SK-N-SH treated with all-trans-retinoic acid at 6 μM for 48 hours (cell line): ENCODE data around the gene TPM1.
A peak's percentile ranks its signal among the peaks of the same experiment; 100 is the strongest.
"Not testable (repeated sequence)": the region's sequence is repeated elsewhere in the genome, so short reads cannot be mapped to it uniquely, and the experiment has no call there.

Source experiments
- ATAC-seq: fragments of 200-7000 bp; cut with Tn5 transposase; 3 replicates; pipeline ENCODE4 v1.9.1; 2020; ENCODE audit warnings: mild to moderate bottlenecking, moderate library complexity
- ARNTL ChIP-seq: fragments of 450-650 bp; formaldehyde crosslinking; IDR thresholded peaks from 2 replicates; pipeline ENCODE4 v1.5.0; 2020; ENCODE audit warnings: low read depth, mild to moderate bottlenecking, moderate library complexity, borderline replicate concordance
- CSDC2 ChIP-seq: fragments of 250-450 bp; sonication (Bioruptor Pico); IDR thresholded peaks from 2 replicates; pipeline ENCODE4 v1.5.0; 2020; ENCODE audit warnings: mild to moderate bottlenecking, moderate library complexity
- ESRRG ChIP-seq: fragments of 250-450 bp; sonication (Bioruptor Pico); IDR thresholded peaks from 2 replicates; pipeline ENCODE4 v1.6.1; 2021; ENCODE audit warnings: mild to moderate bottlenecking
- GLIS3 ChIP-seq: fragments of 250-450 bp; sonication (Bioruptor Pico); IDR thresholded peaks from 2 replicates; pipeline ENCODE4 v1.5.0; 2020; ENCODE audit warnings: mild to moderate bottlenecking, moderate library complexity
- ISL1 ChIP-seq: fragments of 250-450 bp; sonication (Bioruptor Pico); IDR thresholded peaks from 2 replicates; pipeline ENCODE4 v2.1.2; 2022; ENCODE audit warnings: mild to moderate bottlenecking, moderate library complexity
- POU6F1 ChIP-seq: fragments of 250-450 bp; sonication (Bioruptor Pico); IDR thresholded peaks from 2 replicates; pipeline ENCODE4 v1.8.0; 2021; ENCODE audit warnings: low read depth, mild to moderate bottlenecking, moderate library complexity, borderline replicate concordance
- PPARA ChIP-seq: fragments of 250-450 bp; sonication (Bioruptor Pico); IDR thresholded peaks from 2 replicates; pipeline ENCODE4 v1.5.0; 2020; ENCODE audit warnings: mild to moderate bottlenecking, borderline replicate concordance
- RARB ChIP-seq: fragments of 250-450 bp; sonication (Bioruptor Pico); IDR thresholded peaks from 2 replicates; pipeline ENCODE4 v1.8.0; 2021; ENCODE audit warnings: mild to moderate bottlenecking, moderate library complexity
- SNAI2 ChIP-seq: fragments of 250-450 bp; sonication (Bioruptor Pico); IDR thresholded peaks from 2 replicates; pipeline ENCODE4 v1.5.0; 2020; ENCODE audit warnings: mild to moderate bottlenecking, moderate library complexity
- TCF4 ChIP-seq: fragments of 250-450 bp; sonication (Bioruptor Pico); IDR thresholded peaks from 2 replicates; pipeline ENCODE4 v1.8.0; 2021; ENCODE audit warnings: mild to moderate bottlenecking, moderate library complexity, borderline replicate concordance
- TOX ChIP-seq: fragments of 250-450 bp; sonication (Bioruptor Pico); IDR thresholded peaks from 2 replicates; pipeline ENCODE4 v1.8.0; 2021; ENCODE audit warnings: mild to moderate bottlenecking, moderate library complexity, borderline replicate concordance
- ZC3H10 ChIP-seq: fragments of 250-450 bp; sonication (Bioruptor Pico); IDR thresholded peaks from 2 replicates; pipeline ENCODE4 v1.5.1; 2021; ENCODE audit warnings: mild to moderate bottlenecking, moderate library complexity
- ZFP3 ChIP-seq: fragments of 250-450 bp; sonication (Bioruptor Pico); IDR thresholded peaks from 2 replicates; pipeline ENCODE4 v1.5.0; 2020; ENCODE audit warnings: mild to moderate bottlenecking, moderate library complexity
- ZFP30 ChIP-seq: fragments of 450-650 bp; formaldehyde crosslinking; IDR thresholded peaks from 2 replicates; pipeline ENCODE4 v1.5.0; 2022; ENCODE audit warnings: mild to moderate bottlenecking, moderate library complexity
- ZNF565 ChIP-seq: fragments of 450-650 bp; formaldehyde crosslinking; conservative IDR thresholded peaks from 2 replicates; pipeline ENCODE4 v1.5.0; 2020; ENCODE audit warnings: low read depth, mild to moderate bottlenecking, moderate library complexity
- ZNF70 ChIP-seq: fragments of 450-650 bp; formaldehyde crosslinking; IDR thresholded peaks from 2 replicates; pipeline ENCODE4 v1.5.0; 2020; ENCODE audit warnings: mild to moderate bottlenecking, moderate library complexity
- ZNF8 ChIP-seq: fragments of 450-650 bp; formaldehyde crosslinking; IDR thresholded peaks from 2 replicates; pipeline ENCODE4 v1.5.0; 2020; ENCODE audit warnings: mild to moderate bottlenecking, moderate library complexity
- TF ChIP-seq, protein P1 (sequence below): fragments of 250-450 bp; sonication (Bioruptor Pico); IDR thresholded peaks from 2 replicates; pipeline ENCODE4 v1.5.1; 2020; ENCODE audit warnings: low read depth, mild to moderate bottlenecking, moderate library complexity
- TF ChIP-seq, protein P2 (sequence below): fragments of 250-450 bp; sonication (Bioruptor Pico); IDR thresholded peaks from 2 replicates; pipeline ENCODE4 v1.5.1; 2021; ENCODE audit warnings: mild to moderate bottlenecking, moderate library complexity
- TF ChIP-seq, protein P3 (sequence below): fragments of 250-450 bp; sonication (Bioruptor Pico); IDR thresholded peaks from 2 replicates; pipeline ENCODE4 v1.8.0; 2020; ENCODE audit warnings: mild to moderate bottlenecking, moderate library complexity, borderline replicate concordance

TPM1 gene

GRCh38 chr15:63094495-63094931, 52.0 kb downstream of the TPM1 start:
- peak; percentile 80 for ATAC-seq
- TF ChIP-seq ZFP30 = no peak
- TF ChIP-seq ISL1 (CRISPR knock-in tag) = peak; percentile 70
- no peak for TF ChIP-seq CSDC2 (CRISPR knock-in tag)
- TF ChIP-seq TCF4 (CRISPR knock-in tag) = no peak
- TF ChIP-seq TOX = no peak

GRCh38 chr15:63096178-63096577, 53.6 kb downstream of the TPM1 start:
- TF ChIP-seq SNAI2 (CRISPR knock-in tag) (no peak), GLIS3 (CRISPR knock-in tag) (no peak), ZC3H10 (CRISPR knock-in tag) (no peak), ZNF8 (CRISPR knock-in tag) (no peak), ESRRG (CRISPR knock-in tag) (no peak), ZFP3 (no peak), PPARA (no peak), ZFP30 (no peak), RARB (CRISPR knock-in tag) (no peak), TOX (no peak), TCF4 (CRISPR knock-in tag) (no peak)
- TF ChIP-seq, protein P1, sequence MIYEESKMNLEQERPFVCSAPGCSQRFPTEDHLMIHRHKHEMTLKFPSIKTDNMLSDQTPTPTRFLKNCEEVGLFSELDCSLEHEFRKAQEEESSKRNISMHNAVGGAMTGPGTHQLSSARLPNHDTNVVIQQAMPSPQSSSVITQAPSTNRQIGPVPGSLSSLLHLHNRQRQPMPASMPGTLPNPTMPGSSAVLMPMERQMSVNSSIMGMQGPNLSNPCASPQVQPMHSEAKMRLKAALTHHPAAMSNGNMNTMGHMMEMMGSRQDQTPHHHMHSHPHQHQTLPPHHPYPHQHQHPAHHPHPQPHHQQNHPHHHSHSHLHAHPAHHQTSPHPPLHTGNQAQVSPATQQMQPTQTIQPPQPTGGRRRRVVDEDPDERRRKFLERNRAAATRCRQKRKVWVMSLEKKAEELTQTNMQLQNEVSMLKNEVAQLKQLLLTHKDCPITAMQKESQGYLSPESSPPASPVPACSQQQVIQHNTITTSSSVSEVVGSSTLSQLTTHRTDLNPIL (CRISPR knock-in tag) = no peak
- ATAC-seq = no peak

- ATAC-seq = not testable (repeated sequence)
Observed at GRCh38 chr15:63098901-63099300, 56.4 kb downstream of the TPM1 start.

DNA sequence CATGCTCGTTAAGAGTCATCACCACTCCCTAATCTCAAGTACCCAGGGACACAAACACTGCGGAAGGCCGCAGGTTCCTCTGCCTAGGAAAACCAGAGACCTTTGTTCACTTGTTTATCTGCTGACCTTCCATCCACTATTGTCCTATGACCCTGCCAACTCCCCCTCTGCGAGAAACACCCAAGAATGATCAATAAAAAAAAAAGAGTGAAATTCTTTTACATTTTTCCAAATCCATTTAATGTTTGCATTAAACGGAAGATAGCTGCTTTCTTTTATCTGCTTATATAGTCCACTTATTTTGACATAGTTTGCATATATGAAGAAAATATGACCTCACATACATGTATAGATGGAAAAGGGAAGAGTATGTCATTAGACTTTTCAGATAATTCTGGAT, 57.0 kb downstream of the TPM1 start:
- ATAC-seq = not testable (repeated sequence)

DNA sequence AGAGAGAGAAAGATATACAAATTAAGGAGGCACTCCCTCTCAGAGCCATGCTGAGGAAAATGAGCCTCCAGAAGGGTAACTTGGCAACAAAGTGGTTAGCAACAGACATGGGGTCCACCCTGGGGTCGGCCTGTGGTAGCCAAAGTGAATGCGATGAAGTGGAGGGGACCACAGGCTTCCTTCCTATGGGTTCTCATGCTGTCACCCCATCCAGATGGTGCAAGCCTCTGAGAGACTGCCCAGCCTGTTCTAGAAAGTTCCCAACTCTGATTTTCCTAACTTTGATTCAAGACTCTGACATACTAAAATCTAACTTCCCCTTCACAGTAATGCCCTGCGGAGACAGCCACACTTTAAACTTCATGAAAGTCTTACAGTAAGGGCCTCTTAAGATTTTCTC, 60.9 kb downstream of the TPM1 start:
- TF ChIP-seq, protein P2, sequence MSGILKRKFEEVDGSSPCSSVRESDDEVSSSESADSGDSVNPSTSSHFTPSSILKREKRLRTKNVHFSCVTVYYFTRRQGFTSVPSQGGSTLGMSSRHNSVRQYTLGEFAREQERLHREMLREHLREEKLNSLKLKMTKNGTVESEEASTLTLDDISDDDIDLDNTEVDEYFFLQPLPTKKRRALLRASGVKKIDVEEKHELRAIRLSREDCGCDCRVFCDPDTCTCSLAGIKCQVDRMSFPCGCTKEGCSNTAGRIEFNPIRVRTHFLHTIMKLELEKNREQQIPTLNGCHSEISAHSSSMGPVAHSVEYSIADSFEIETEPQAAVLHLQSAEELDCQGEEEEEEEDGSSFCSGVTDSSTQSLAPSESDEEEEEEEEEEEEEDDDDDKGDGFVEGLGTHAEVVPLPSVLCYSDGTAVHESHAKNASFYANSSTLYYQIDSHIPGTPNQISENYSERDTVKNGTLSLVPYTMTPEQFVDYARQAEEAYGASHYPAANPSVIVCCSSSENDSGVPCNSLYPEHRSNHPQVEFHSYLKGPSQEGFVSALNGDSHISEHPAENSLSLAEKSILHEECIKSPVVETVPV (CRISPR knock-in tag) = no peak
- TF ChIP-seq, protein P1 (CRISPR knock-in tag) = no peak
- no peak for TF ChIP-seq CSDC2 (CRISPR knock-in tag)
- no peak for TF ChIP-seq POU6F1
- no peak for TF ChIP-seq PPARA
- TF ChIP-seq ARNTL (CRISPR knock-in tag) = no peak
- TF ChIP-seq TCF4 (CRISPR knock-in tag) = no peak
- no peak for TF ChIP-seq GLIS3 (CRISPR knock-in tag)
- TF ChIP-seq ISL1 (CRISPR knock-in tag) = no peak
- TF ChIP-seq RARB (CRISPR knock-in tag) = no peak
- TF ChIP-seq ZNF8 (CRISPR knock-in tag) = no peak
- TF ChIP-seq ZFP30 = no peak
- no peak for TF ChIP-seq SNAI2 (CRISPR knock-in tag)
- no peak for TF ChIP-seq ZFP3
- TF ChIP-seq ZNF70 (CRISPR knock-in tag) = no peak
- TF ChIP-seq, protein P3, sequence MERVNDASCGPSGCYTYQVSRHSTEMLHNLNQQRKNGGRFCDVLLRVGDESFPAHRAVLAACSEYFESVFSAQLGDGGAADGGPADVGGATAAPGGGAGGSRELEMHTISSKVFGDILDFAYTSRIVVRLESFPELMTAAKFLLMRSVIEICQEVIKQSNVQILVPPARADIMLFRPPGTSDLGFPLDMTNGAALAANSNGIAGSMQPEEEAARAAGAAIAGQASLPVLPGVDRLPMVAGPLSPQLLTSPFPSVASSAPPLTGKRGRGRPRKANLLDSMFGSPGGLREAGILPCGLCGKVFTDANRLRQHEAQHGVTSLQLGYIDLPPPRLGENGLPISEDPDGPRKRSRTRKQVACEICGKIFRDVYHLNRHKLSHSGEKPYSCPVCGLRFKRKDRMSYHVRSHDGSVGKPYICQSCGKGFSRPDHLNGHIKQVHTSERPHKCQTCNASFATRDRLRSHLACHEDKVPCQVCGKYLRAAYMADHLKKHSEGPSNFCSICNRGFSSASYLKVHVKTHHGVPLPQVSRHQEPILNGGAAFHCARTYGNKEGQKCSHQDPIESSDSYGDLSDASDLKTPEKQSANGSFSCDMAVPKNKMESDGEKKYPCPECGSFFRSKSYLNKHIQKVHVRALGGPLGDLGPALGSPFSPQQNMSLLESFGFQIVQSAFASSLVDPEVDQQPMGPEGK = no peak
- no peak for TF ChIP-seq ZNF565 (CRISPR knock-in tag)

More for the DNA sequence above, 60.9 kb downstream of the TPM1 start:
- ATAC-seq = no peak
